HFF-Myc (cell line): Measurements from ENCODE around the gene HECTD3.
"Not testable (repeated sequence)": the region's sequence is repeated elsewhere in the genome, so short reads cannot be mapped to it uniquely, and the experiment has no call there.

Experiments
- DNase-seq: peaks from one replicate; pipeline ENCODE4 v3.0.0-alpha.2; 2011; ENCODE audit warnings: low read depth; ENCODE audit errors: extremely low read depth
- H3K4me3 ChIP-seq: replicated peaks from 2 replicates; pipeline ENCODE4 v1.5.1; 2011; ENCODE audit warnings: low read depth, mild to moderate bottlenecking, control low read depth, low read length
- CTCF ChIP-seq: IDR thresholded peaks from 2 replicates; pipeline ENCODE4 v1.5.1; 2012; ENCODE audit warnings: mild to moderate bottlenecking, low read depth, low read length, control low read depth; ENCODE audit errors: missing control alignments

The HECTD3 gene

GRCh38 chr1:44964396-44964795 is 46.7 kb downstream of the HECTD3 start:
- no peak for DNase-seq
- no peak for TF ChIP-seq CTCF
- H3K4me3 ChIP-seq: no peak overlapping the region

- no peak for TF ChIP-seq CTCF
Measured at GRCh38 chr1:44962729-44963128, 48.4 kb downstream of the HECTD3 start.

GRCh38 chr1:44962022-44962421 is 49.1 kb downstream of the HECTD3 start:
- not testable (repeated sequence) for DNase-seq, H3K4me3 ChIP-seq

More at GRCh38 chr1:44962729-44963128, 48.4 kb downstream of the HECTD3 start:
- no peak overlapping the region for H3K4me3 ChIP-seq
- no peak for DNase-seq

GRCh38 chr1:44957566-44957965 is 53.6 kb downstream of the HECTD3 start:
- DNase-seq, H3K4me3 ChIP-seq: not testable (repeated sequence)

GRCh38 chr1:44956077-44956476 is 55.0 kb downstream of the HECTD3 start:
- not testable (repeated sequence) for H3K4me3 ChIP-seq, DNase-seq
